Stimulated activated CD4-positive, alpha-beta T cell treated with anti-CD3 and anti-CD28 coated beads, Interleukin-4, amount 100 ng/mL, for 24 hours (primary cell): ENCODE results near the gene TMEM200A.

Experiments
- DNase-seq: peaks from one replicate; pipeline ENCODE4 v3.0.0-alpha.2; 2020

TMEM200A gene

GRCh38 chr6:130379223-130379622 lies 13.4 kb downstream of the TMEM200A start:
- no peak for DNase-seq

- DNase-seq = no peak
Measured at GRCh38 chr6:130381012-130381411, 15.2 kb downstream of the TMEM200A start.

- DNase-seq = no peak
Measured at GRCh38 chr6:130381459-130382380, 15.9 kb downstream of the TMEM200A start.

- DNase-seq = no peak
Measured at GRCh38 chr6:130382872-130383490, 17.2 kb downstream of the TMEM200A start.

GRCh38 chr6:130385064-130385695 lies 19.4 kb downstream of the TMEM200A start:
- no peak for DNase-seq

- DNase-seq = no peak
Measured at GRCh38 chr6:130389142-130389541, 23.3 kb downstream of the TMEM200A start.

GRCh38 chr6:130390890-130391289 lies 25.1 kb downstream of the TMEM200A start:
- no peak for DNase-seq

- DNase-seq = no peak
Measured at GRCh38 chr6:130393306-130393705, 27.5 kb downstream of the TMEM200A start.

- DNase-seq = no peak
Measured at GRCh38 chr6:130394246-130394645, 28.4 kb downstream of the TMEM200A start.

- no peak for DNase-seq
Measured at GRCh38 chr6:130395164-130395563, 29.3 kb downstream of the TMEM200A start.

- DNase-seq = no peak
Measured at GRCh38 chr6:130396722-130397121, 30.9 kb downstream of the TMEM200A start.

- DNase-seq = no peak
Measured at GRCh38 chr6:130405549-130405948, 39.7 kb downstream of the TMEM200A start.

- no peak for DNase-seq
Measured at GRCh38 chr6:130407032-130407431, 41.2 kb downstream of the TMEM200A start.

- no peak for DNase-seq
Measured at GRCh38 chr6:130409418-130410100, 43.7 kb downstream of the TMEM200A start.

GRCh38 chr6:130411481-130411880 lies 45.7 kb downstream of the TMEM200A start:
- DNase-seq = no peak

- DNase-seq = no peak
Measured at GRCh38 chr6:130412556-130413290, 46.9 kb downstream of the TMEM200A start.

- DNase-seq = no peak
Measured at GRCh38 chr6:130417951-130418350, 52.1 kb downstream of the TMEM200A start.

- DNase-seq = no peak
Measured at GRCh38 chr6:130420911-130421310, 55.1 kb downstream of the TMEM200A start.

GRCh38 chr6:130421585-130421984 lies 55.8 kb downstream of the TMEM200A start:
- no peak for DNase-seq

GRCh38 chr6:130423044-130423443 lies 57.2 kb downstream of the TMEM200A start:
- no peak for DNase-seq

- DNase-seq = no peak
Measured at GRCh38 chr6:130424710-130425109, 58.9 kb downstream of the TMEM200A start.

- no peak for DNase-seq
Measured at GRCh38 chr6:130425537-130425936, 59.7 kb downstream of the TMEM200A start.
